ENCODE data around the gene KDM6B.

The KDM6B gene

DNA sequence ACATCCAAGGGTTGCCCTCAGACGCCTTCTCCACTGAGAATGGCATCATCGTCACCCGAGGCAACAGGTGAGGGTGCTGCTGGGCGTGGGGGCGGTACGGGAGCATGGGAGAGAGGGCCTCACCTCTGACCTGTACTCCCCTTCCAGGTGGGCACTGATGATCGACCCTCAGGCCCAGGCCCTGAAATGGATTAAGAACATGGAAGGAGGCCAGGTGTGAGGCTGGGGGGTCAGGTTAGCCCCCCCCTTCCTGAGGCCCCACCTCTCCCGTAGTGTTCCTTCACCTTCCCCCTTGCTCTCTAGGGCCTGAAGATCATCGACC, 16.4 kb upstream of the KDM6B start:
- TF ChIP-seq, protein P1, sequence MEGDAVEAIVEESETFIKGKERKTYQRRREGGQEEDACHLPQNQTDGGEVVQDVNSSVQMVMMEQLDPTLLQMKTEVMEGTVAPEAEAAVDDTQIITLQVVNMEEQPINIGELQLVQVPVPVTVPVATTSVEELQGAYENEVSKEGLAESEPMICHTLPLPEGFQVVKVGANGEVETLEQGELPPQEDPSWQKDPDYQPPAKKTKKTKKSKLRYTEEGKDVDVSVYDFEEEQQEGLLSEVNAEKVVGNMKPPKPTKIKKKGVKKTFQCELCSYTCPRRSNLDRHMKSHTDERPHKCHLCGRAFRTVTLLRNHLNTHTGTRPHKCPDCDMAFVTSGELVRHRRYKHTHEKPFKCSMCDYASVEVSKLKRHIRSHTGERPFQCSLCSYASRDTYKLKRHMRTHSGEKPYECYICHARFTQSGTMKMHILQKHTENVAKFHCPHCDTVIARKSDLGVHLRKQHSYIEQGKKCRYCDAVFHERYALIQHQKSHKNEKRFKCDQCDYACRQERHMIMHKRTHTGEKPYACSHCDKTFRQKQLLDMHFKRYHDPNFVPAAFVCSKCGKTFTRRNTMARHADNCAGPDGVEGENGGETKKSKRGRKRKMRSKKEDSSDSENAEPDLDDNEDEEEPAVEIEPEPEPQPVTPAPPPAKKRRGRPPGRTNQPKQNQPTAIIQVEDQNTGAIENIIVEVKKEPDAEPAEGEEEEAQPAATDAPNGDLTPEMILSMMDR (IDR thresholded peaks at IDR 0.05; ENCODE audit: insufficient read depth, low read length), result no peak
- TF ChIP-seq, protein P2, sequence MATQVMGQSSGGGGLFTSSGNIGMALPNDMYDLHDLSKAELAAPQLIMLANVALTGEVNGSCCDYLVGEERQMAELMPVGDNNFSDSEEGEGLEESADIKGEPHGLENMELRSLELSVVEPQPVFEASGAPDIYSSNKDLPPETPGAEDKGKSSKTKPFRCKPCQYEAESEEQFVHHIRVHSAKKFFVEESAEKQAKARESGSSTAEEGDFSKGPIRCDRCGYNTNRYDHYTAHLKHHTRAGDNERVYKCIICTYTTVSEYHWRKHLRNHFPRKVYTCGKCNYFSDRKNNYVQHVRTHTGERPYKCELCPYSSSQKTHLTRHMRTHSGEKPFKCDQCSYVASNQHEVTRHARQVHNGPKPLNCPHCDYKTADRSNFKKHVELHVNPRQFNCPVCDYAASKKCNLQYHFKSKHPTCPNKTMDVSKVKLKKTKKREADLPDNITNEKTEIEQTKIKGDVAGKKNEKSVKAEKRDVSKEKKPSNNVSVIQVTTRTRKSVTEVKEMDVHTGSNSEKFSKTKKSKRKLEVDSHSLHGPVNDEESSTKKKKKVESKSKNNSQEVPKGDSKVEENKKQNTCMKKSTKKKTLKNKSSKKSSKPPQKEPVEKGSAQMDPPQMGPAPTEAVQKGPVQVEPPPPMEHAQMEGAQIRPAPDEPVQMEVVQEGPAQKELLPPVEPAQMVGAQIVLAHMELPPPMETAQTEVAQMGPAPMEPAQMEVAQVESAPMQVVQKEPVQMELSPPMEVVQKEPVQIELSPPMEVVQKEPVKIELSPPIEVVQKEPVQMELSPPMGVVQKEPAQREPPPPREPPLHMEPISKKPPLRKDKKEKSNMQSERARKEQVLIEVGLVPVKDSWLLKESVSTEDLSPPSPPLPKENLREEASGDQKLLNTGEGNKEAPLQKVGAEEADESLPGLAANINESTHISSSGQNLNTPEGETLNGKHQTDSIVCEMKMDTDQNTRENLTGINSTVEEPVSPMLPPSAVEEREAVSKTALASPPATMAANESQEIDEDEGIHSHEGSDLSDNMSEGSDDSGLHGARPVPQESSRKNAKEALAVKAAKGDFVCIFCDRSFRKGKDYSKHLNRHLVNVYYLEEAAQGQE (IDR thresholded peaks at IDR 0.05; ENCODE audit: insufficient replicate concordance, low read depth), result no peak
- no peak for TF ChIP-seq POLR2AphosphoS5 (IDR thresholded peaks at IDR 0.05; ENCODE audit: low read depth)
- no peak for TF ChIP-seq GABPA (IDR thresholded peaks at IDR 0.05; ENCODE audit: low read depth)
- no peak for TF ChIP-seq SPI1 (IDR thresholded peaks at IDR 0.05; ENCODE audit: borderline replicate concordance, low read depth)
- Histone ChIP-seq H3K4me3 (replicated peaks; ENCODE audit: insufficient read depth, low read length) (no peak overlapping the region), H3K27me3 (ENCODE audit: insufficient read depth, poor library complexity, severe bottlenecking) (no peaks in the 10 kb centered on the region), H3K27ac (replicated peaks) (no peak overlapping the region)
- DNase-seq (ENCODE audit: low read depth in 1 of 2, low spot score in 1 of 2), result no peak

DNA sequence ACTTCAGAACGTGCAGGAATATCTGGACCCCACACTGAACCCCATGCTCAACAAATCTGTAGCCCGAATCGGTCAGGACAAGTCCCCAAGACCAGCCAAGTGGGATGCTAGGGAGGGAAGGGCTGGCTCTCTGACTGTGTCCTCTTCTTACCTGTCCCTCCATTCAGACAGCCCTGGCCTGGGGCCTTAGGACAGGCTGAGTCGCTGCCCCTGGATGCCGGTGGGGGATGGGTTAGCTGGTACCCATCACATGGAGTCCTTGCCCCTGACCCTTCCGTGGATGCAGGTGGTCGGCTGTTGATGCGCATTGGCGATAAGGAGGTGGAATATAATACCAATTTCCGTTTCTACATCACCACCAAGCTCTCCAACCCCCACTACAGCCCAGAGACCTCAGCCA, 16.0 kb upstream of the KDM6B start:
- DNase-seq (ENCODE audit: low read depth in 1 of 2, low spot score in 1 of 2), result no peak
- Histone ChIP-seq H3K27me3 (ENCODE audit: insufficient read depth, poor library complexity, severe bottlenecking) (no peaks in the 10 kb centered on the region), H3K27ac (replicated peaks) (no peak overlapping the region), H3K4me3 (replicated peaks; ENCODE audit: insufficient read depth, low read length) (no peak overlapping the region)
- no peak for TF ChIP-seq SPI1 (IDR thresholded peaks at IDR 0.05; ENCODE audit: borderline replicate concordance, low read depth)
- TF ChIP-seq, protein P2 (IDR thresholded peaks at IDR 0.05; ENCODE audit: insufficient replicate concordance, low read depth), result no peak

DNA sequence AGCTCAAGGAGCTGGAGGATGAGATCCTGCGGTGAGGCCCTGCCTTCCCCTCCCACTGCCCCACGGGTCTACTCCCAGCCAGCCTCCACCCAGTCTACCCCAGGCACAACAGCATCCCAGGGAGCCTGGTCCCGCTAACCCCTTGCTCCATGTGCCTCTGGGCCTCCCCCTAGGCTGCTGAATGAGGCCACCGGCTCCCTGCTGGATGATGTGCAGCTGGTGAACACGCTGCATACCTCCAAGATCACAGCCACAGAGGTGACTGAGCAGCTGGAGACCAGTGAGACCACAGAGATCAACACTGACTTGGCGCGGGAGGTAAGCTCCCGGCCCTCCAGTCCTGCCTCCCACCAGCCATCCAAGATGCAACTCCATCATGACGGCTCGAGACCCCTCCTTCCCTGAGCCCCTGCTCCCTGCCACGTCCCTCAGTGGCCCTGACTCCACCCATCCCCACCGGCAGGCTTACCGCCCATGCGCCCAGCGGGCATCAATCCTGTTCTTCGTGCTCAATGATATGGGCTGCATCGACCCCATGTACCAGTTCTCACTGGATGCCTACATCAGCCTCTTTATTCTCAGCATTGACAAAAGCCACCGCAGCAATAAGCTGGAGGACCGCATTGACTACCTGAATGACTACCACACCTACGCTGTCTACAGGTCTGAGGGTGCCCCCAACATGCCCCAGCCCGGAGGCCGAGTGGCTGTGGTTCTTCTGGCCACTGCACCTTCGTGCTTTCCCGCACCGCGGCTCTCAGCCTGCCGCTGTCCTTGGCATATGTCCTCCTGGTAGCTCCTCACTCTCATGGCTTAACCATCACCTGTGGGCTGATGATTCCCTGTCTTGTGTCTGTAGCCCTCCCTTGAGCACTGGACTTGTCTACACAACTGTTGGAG, 15.0 kb upstream of the KDM6B start:
- no peak overlapping the region for H3K27ac ChIP-seq (replicated peaks)
- no peak overlapping the region for H3K4me3 ChIP-seq (replicated peaks; ENCODE audit: insufficient read depth, low read length)
- TF ChIP-seq POLR2AphosphoS5 (IDR thresholded peaks at IDR 0.05; ENCODE audit: low read depth) (no peak), SPI1 (IDR thresholded peaks at IDR 0.05; ENCODE audit: borderline replicate concordance, low read depth) (no peak), GABPA (IDR thresholded peaks at IDR 0.05; ENCODE audit: low read depth) (no peak)
- TF ChIP-seq, protein P2 (IDR thresholded peaks at IDR 0.05; ENCODE audit: insufficient replicate concordance, low read depth), result no peak
- TF ChIP-seq, protein P1 (IDR thresholded peaks at IDR 0.05; ENCODE audit: insufficient read depth, low read length), result no peak
- H3K27me3 ChIP-seq (ENCODE audit: insufficient read depth, poor library complexity, severe bottlenecking), result no peaks in the 10 kb centered on the region
- DNase-seq (ENCODE audit: low read depth in 1 of 2, low spot score in 1 of 2), result no peak
